Panc1 (cell line): ENCODE measurements around the gene PRKAG2. TPM values are rescaled to one million over a fixed set of nuclear protein-coding genes. Genes with fewer than 3 reads are reported as not detected.

ENCODE experiments used
- ATAC-seq: fragments of 200-7000 bp; cut with Tn5 transposase; 2 replicates; pipeline ENCODE4 v1.9.1; 2020; ENCODE audit warnings: mild to moderate bottlenecking, moderate library complexity
- BruUV-seq: library from RNA; stranded (reverse); fragments of 400-500 nt; replicated peaks from 2 replicates; lab custom pipeline; 2021; lab: Mats Ljungman, UMichigan
- CTCF ChIA-PET: fragments of 300-600 bp; sonication (Branson Sonifier 250); formaldehyde crosslinking; loops from one replicate; lab custom pipeline; 2022; ENCODE audit warnings: antibody characterized with exemption; lab: Charles Lee
- POLR2A ChIA-PET: fragments of 300-600 bp; sonication (Branson Sonifier 250); formaldehyde crosslinking; loops from one replicate; lab custom pipeline; 2022; ENCODE audit warnings: antibody characterized with exemption; lab: Charles Lee
- DNase-seq: peaks from one replicate; pipeline ENCODE4 v3.0.0-alpha.2; 2010; ENCODE audit warnings: low read depth, low spot score
- H3K27ac ChIP-seq: 2 replicates; pipeline ENCODE4 v1.5.1; 2011; ENCODE audit warnings: mild to moderate bottlenecking, low read length, inconsistent platforms
- H3K27me3 ChIP-seq: fragments of 200-500 bp; sonication (Bioruptor generic); 2 replicates; pipeline ENCODE4 v1.6.0; 2014; ENCODE audit warnings: low read length, inconsistent platforms; ENCODE audit not compliant: control insufficient read depth, insufficient read depth
- H3K36me3 ChIP-seq: fragments of 200-500 bp; sonication (Bioruptor generic); 2 replicates; pipeline ENCODE4 v1.5.1; 2014; ENCODE audit warnings: inconsistent platforms, mild to moderate bottlenecking, low read length, moderate library complexity; ENCODE audit not compliant: control insufficient read depth, insufficient read depth
- H3K4me1 ChIP-seq: 2 replicates; pipeline ENCODE4 v1.5.1; 2011; ENCODE audit warnings: inconsistent platforms, mild to moderate bottlenecking, low read length, moderate library complexity; ENCODE audit not compliant: control insufficient read depth, insufficient read depth
- H3K4me3 ChIP-seq, 2 experiments: 2 replicates each; pipeline ENCODE4 v1.5.1; 2011 to 2012; ENCODE audit warnings: low read depth in 2 of 2, low read length in 2 of 2, mild to moderate bottlenecking in 2 of 2, inconsistent platforms in 1 of 2, moderate library complexity in 1 of 2
- H3K9me3 ChIP-seq: fragments of 200-500 bp; sonication (Bioruptor generic); 2 replicates; pipeline ENCODE4 v1.5.1; 2014; ENCODE audit warnings: low read depth, mild to moderate bottlenecking, inconsistent platforms, low read length, moderate library complexity; ENCODE audit not compliant: control insufficient read depth, insufficient read depth
- POLR2AphosphoS5 ChIP-seq: IDR thresholded peaks from 2 replicates; pipeline ENCODE4 v1.6.1; 2012; ENCODE audit warnings: mild to moderate bottlenecking, low read depth, low read length, moderate library complexity
- SIN3A ChIP-seq: IDR thresholded peaks from 2 replicates; pipeline ENCODE4 v1.6.1; 2012; ENCODE audit warnings: low read depth, mild to moderate bottlenecking, low read length, moderate library complexity, borderline replicate concordance; ENCODE audit not compliant: insufficient read depth
- TCF7L2 ChIP-seq: IDR thresholded peaks from 2 replicates; pipeline ENCODE4 v1.6.1; 2011; ENCODE audit warnings: mild to moderate bottlenecking, low read depth, low read length, inconsistent platforms
- in situ Hi-C: cut with HindIII; loops from 2 replicates; pipeline ENCODE4 v1.10.0; 2016; ENCODE audit warnings: low sequenced_read_pairs, low pct_unique_long_range_greater_than_20kb
- intact Hi-C: fragments of 100-400 bp; cut with micrococcal nuclease; formaldehyde crosslinking; loops from one replicate; pipeline ENCODE4 v1.10.0; 2022; ENCODE audit not compliant: unreplicated experiment
- total RNA-seq: library from RNA; stranded (reverse); gene quantifications from one replicate; pipeline ENCODE4 v1.2.1, GENCODE V29; 2021; ENCODE audit not compliant: unreplicated experiment
- TF ChIP-seq, protein P1 (sequence below): fragments of 450-650 bp; IDR thresholded peaks from 2 replicates; pipeline ENCODE4 v1.5.1; 2017; ENCODE audit warnings: mild to moderate bottlenecking
- TF ChIP-seq, protein P2 (sequence below), 2 experiments: IDR thresholded peaks; 2 replicates each; pipeline ENCODE4 v1.6.1; 2011 to 2012; ENCODE audit warnings: low read depth in 2 of 2, control low read depth in 1 of 2, low read length in 1 of 2, mild to moderate bottlenecking in 1 of 2, moderate library complexity in 1 of 2; ENCODE audit not compliant: insufficient read depth in 1 of 2

The PRKAG2 gene
- total RNA-seq, 1 experiment from 2014 or later, result 71.6 TPM

DNA sequence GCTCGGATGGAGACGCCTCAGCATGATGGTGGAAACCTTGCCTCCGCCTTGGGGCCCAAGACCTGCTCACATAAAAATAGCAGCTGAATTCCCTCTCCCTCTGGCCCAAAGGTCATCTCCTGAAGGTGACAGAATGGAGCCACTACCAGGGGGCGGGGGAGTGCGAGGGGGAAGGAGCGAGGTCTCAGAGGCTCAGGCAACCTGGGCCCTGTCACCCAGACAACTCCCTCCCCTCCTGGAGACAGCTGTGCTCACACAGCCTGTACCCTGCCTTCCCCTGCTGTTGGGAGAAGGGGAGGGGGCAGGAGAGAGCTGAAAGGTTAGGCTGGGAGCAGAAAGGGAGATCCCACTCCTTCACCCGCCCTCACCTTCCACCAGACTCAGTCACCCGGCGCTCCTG, 184.2 kb downstream of the PRKAG2 start:
- TF ChIP-seq TCF7L2 (no peak), POLR2AphosphoS5 (no peak), SIN3A (no peak)
- TF ChIP-seq, protein P1, sequence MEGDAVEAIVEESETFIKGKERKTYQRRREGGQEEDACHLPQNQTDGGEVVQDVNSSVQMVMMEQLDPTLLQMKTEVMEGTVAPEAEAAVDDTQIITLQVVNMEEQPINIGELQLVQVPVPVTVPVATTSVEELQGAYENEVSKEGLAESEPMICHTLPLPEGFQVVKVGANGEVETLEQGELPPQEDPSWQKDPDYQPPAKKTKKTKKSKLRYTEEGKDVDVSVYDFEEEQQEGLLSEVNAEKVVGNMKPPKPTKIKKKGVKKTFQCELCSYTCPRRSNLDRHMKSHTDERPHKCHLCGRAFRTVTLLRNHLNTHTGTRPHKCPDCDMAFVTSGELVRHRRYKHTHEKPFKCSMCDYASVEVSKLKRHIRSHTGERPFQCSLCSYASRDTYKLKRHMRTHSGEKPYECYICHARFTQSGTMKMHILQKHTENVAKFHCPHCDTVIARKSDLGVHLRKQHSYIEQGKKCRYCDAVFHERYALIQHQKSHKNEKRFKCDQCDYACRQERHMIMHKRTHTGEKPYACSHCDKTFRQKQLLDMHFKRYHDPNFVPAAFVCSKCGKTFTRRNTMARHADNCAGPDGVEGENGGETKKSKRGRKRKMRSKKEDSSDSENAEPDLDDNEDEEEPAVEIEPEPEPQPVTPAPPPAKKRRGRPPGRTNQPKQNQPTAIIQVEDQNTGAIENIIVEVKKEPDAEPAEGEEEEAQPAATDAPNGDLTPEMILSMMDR, result no peak
- TF ChIP-seq, protein P2, sequence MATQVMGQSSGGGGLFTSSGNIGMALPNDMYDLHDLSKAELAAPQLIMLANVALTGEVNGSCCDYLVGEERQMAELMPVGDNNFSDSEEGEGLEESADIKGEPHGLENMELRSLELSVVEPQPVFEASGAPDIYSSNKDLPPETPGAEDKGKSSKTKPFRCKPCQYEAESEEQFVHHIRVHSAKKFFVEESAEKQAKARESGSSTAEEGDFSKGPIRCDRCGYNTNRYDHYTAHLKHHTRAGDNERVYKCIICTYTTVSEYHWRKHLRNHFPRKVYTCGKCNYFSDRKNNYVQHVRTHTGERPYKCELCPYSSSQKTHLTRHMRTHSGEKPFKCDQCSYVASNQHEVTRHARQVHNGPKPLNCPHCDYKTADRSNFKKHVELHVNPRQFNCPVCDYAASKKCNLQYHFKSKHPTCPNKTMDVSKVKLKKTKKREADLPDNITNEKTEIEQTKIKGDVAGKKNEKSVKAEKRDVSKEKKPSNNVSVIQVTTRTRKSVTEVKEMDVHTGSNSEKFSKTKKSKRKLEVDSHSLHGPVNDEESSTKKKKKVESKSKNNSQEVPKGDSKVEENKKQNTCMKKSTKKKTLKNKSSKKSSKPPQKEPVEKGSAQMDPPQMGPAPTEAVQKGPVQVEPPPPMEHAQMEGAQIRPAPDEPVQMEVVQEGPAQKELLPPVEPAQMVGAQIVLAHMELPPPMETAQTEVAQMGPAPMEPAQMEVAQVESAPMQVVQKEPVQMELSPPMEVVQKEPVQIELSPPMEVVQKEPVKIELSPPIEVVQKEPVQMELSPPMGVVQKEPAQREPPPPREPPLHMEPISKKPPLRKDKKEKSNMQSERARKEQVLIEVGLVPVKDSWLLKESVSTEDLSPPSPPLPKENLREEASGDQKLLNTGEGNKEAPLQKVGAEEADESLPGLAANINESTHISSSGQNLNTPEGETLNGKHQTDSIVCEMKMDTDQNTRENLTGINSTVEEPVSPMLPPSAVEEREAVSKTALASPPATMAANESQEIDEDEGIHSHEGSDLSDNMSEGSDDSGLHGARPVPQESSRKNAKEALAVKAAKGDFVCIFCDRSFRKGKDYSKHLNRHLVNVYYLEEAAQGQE (IDR thresholded peaks at IDR 0.05; ENCODE audit: insufficient read depth in 1 of 2, low read depth in 2 of 2, low read length in 1 of 2), result no peak
- in situ Hi-C loops, result no loop called here
- ATAC-seq (no peak), DNase-seq (no peak)
- intact Hi-C loops, result no loop called here
- Histone ChIP-seq H3K4me1 (peaks cover 70% of the 10 kb centered on the region), H3K36me3 (no peaks in the 10 kb centered on the region), H3K4me3 (no peak overlapping the region), H3K9me3 (no peaks in the 10 kb centered on the region), H3K27ac (peak overlapping the region; percentile 48), H3K27me3 (no peaks in the 10 kb centered on the region)
- CTCF ChIA-PET, result interaction anchor here (0.5 to 0.7 kb wide), 2 partner anchors 13 to 58 kb away, joined by 4 read pairs; no protein-coding TSS in a partner anchor
- no TSS peak for BruUV-seq
- POLR2A ChIA-PET, result no interaction called here

DNA sequence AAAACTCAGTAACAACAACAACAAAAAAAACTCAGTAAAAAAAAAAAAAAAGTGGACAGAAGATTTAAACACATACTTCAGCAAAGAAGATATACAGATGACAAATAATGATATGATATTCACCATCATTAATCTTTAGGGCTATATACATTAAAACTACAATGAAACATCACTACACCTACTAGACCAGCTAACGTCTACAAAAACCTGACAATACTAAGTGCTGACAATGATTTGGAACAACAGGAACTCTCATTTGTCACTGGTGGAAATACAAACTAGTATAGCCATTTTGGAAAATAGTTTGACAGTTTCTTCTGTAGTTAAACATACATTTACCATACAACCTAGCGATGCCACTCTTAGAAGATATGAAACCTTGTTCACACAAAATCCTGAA, 185.5 kb downstream of the PRKAG2 start:
- in situ Hi-C loops, result no loop called here
- CTCF ChIA-PET, result no interaction called here
- intact Hi-C loops, result no loop called here

More for the DNA sequence above, 185.5 kb downstream of the PRKAG2 start:
- POLR2A ChIA-PET, result no interaction called here
- no TSS peak for BruUV-seq
- Histone ChIP-seq H3K9me3 (no peaks in the 10 kb centered on the region), H3K4me1 (peaks cover 70% of the 10 kb centered on the region), H3K36me3 (no peaks in the 10 kb centered on the region), H3K27me3 (no peaks in the 10 kb centered on the region), H3K27ac (peak overlapping the region; percentile 99), H3K4me3 (no peak overlapping the region)
- TF ChIP-seq SIN3A (no peak), POLR2AphosphoS5 (no peak), TCF7L2 (no peak)
- TF ChIP-seq, protein P2 (IDR thresholded peaks at IDR 0.05; ENCODE audit: insufficient read depth in 1 of 2, low read depth in 2 of 2, low read length in 1 of 2), result no peak
- TF ChIP-seq, protein P1, result no peak
- ATAC-seq (no peak), DNase-seq (no peak)
